ENCODE data around the gene DNAH11.

Gene DNAH11

DNA sequence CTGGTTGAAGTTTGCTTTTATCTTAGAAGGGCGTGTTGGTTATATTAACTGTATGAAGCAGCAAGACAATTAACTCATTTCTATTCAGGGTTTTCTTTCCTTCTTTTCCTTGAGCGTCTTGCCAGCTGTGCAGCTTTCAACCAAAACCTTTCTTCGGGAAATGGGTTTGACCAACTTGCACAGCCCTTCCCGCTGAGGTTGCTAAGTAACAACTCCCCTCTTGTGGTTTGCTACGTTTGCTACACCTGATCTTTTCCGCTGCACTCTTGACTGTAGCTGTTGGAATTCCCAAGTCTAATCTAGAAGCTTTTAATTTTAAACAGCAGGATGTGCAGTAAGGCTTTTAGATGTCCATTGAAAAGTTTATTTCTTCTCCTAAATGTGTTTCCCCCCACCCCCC is 286.0 kb downstream of the DNAH11 start:
- no peak for TF ChIP-seq CTCF (conservative IDR thresholded peaks at IDR 0.05)
- TF ChIP-seq ZFX (IDR thresholded peaks at IDR 0.05): no peak
- H3K27ac ChIP-seq: no peak overlapping the region

- H3K27ac ChIP-seq: no peak overlapping the region
- no peak for TF ChIP-seq CTCF (conservative IDR thresholded peaks at IDR 0.05)
- TF ChIP-seq ZFX (IDR thresholded peaks at IDR 0.05): no peak
Observed at GRCh38 chr7:21829731-21830130, 286.9 kb downstream of the DNAH11 start.

DNA sequence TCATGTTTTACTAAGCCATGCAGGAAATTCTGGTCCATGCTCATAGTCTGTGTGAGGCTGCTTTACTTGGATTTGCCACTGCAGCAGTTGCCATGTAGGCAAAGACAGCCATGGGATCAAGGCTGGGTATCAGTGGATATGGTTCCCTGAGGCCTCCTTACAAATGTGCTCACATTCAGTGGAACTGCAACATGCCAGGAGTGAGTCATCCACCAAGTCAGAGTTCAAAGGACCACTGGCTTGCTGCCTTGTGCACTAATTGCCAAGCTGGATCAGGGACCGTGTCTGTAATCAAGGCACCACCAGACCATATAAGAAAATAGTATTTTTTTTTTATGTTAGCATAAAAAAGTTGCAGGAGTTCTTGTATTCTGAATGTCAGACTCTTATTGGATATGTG is 301.9 kb downstream of the DNAH11 start:
- H3K27ac ChIP-seq: no peak overlapping the region
- TF ChIP-seq CTCF (conservative IDR thresholded peaks at IDR 0.05): no peak

- TF ChIP-seq CTCF (conservative IDR thresholded peaks at IDR 0.05) (no peak), ZFX (IDR thresholded peaks at IDR 0.05) (no peak)
- H3K27ac ChIP-seq: no peak overlapping the region
Observed at GRCh38 chr7:21850531-21851285, 307.9 kb downstream of the DNAH11 start.

DNA sequence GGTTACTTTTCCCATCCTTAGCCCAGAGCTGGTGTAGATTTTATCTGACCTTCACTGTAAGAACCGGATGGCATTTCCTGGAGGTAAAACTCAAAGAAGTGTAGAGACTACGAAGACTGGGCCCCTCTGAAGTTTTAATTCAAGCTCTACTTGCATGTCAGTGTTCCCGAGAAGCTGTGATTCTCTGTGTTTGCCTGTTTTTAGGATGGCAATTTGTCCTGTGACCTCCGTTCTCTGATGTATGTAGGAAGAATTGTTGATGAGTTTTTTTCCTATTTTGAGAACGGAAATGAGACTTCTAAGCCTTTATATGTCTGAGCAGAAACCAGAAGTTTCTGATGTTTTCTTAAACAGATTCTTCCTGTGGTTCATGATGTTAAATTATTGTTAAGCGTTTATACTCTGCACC is 308.7 kb downstream of the DNAH11 start:
- H3K27ac ChIP-seq: no peak overlapping the region
- TF ChIP-seq CTCF (conservative IDR thresholded peaks at IDR 0.05): no peak
- no peak for TF ChIP-seq ZFX (IDR thresholded peaks at IDR 0.05)

GRCh38 chr7:21865631-21866204 is 322.9 kb downstream of the DNAH11 start:
- peak overlapping the region; percentile 47; the same call in 1 of the 2 replicates for H3K27ac ChIP-seq

DNA sequence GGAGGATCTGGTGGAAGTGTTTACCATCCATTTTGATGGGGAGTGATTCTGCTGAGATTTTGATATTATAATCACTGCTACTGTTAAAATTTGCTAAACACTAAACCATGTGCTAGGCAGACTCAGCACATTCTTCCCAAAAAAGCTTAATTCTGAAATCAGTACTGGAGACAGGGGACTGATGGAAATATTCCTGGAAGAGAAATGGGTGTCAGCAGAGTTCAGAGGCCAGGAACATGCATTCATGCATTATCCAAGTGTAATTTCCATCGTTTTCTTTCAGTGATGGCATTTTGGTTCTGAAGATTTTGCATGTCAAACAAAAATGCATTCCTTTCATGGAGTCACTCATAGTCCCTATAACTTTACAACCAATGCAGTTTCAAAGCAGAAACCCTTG is 323.9 kb downstream of the DNAH11 start:
- TF ChIP-seq ZFX (IDR thresholded peaks at IDR 0.05): no peak
- TF ChIP-seq CTCF (conservative IDR thresholded peaks at IDR 0.05): no peak
- H3K27ac ChIP-seq: no peak overlapping the region

- TF ChIP-seq CTCF (conservative IDR thresholded peaks at IDR 0.05): no peak
- TF ChIP-seq ZFX (IDR thresholded peaks at IDR 0.05): no peak
- H3K27ac ChIP-seq: no peak overlapping the region
Observed at GRCh38 chr7:21867226-21867625, 324.4 kb downstream of the DNAH11 start.

All from C4-2B (cell line).